ENCODE data around the gene ATF3.

ATF3 gene

DNA sequence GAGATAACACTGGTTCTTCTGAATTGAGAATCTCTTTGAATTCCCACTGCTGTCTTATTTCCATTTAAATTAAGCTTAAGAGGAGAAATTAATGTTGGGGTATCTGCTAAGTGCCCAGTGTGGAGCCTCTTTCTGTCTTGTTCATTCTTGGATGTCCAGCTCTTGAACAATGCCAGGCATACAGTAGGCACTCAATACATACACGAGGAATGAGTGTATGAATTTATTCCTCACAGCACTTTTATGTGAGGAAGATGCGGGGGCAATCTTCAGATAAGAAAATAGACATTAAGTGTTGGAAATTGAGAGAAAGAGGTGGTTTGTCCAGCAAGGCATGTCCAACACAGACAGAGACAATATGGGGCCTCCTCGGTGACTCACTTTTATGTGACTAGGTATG, 11.8 kb upstream of the ATF3 start:
- peak overlapping the region; percentile 57 to 77 for H3K4me3 Mint-ChIP-seq
- peaks cover 23% of the 10 kb centered on the region for H3K27me3 Mint-ChIP-seq
- ATAC-seq (no peak), DNase-seq (no peak)
- H3K9me3 Mint-ChIP-seq = no peaks in the 10 kb centered on the region
- H3K27ac Mint-ChIP-seq = peak overlapping the region; percentile 96 to 97
- H3K4me1 Mint-ChIP-seq = peaks cover 49% of the 10 kb centered on the region

DNA sequence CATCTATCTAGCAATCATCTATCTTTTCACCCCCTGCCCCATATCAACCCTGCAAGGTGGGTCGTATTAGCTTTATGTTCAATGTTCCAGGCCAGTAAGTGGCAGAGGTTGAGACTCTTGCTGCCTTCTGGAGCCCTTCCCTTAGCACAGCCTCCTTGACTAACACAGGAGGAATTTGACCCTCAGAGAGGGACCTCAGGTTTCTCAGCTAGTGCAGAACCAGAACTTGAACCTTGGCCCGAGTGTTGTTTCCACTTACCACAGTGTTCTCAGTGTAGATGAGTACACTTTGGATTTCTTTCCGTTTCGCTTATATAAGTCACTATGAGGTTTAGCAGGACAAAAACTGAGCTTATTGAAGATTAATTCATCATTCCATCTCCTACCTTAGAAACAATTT, 11.1 kb upstream of the ATF3 start:
- ATAC-seq (no peak), DNase-seq (no peak)
- Mint-ChIP-seq H3K9me3 (no peaks in the 10 kb centered on the region), H3K27me3 (peaks cover 23% of the 10 kb centered on the region), H3K4me3 (peak overlapping the region in 1 of 2 donors; percentile 32), H3K27ac (peak overlapping the region; percentile 96 to 97), H3K4me1 (peaks cover 54% of the 10 kb centered on the region)

DNA sequence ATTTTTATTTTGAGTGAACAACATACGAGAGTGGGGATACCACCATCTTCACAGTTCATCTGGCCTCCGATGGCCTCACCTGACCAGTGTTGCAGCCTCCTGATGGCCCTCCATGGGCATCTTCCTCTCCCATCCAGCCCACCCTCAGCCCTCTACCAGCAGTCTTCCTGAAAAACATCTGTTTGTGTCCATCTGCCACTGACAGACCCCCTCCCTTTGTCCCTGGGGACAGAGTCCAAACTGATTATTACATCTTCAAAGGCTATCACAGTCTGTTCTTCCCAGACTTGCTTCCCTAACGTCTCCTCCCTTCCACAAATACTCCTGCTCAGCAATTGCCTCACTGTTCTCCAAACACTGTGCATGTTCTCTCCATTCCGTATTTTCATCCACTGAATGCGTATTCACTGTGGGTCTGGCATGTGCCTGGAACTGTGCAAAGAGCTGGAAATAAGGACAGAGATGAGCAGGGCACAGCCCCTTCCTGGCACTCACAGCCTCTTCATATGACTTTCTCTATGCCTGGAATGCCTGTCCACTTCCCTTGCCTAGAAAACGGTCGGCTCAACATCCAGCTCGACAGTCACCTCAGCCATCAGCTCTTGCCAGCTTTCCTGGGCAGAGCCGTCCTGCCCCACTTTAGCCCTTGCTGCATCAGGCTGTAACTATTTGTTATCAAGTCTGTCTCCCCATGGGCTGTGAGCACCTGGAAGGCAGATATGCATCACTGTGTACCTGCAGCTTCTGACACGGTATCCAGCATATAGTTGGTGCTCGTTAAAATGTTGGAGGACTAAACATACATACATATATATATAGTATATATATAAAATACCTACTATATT, 8.3 kb upstream of the ATF3 start:
- ATAC-seq (no peak), DNase-seq (no peak)
- Mint-ChIP-seq H3K4me1 (peaks cover 47% of the 10 kb centered on the region), H3K9me3 (no peaks in the 10 kb centered on the region), H3K27me3 (peaks cover 49% of the 10 kb centered on the region), H3K4me3 (no peak overlapping the region), H3K27ac (no peak overlapping the region)

DNA sequence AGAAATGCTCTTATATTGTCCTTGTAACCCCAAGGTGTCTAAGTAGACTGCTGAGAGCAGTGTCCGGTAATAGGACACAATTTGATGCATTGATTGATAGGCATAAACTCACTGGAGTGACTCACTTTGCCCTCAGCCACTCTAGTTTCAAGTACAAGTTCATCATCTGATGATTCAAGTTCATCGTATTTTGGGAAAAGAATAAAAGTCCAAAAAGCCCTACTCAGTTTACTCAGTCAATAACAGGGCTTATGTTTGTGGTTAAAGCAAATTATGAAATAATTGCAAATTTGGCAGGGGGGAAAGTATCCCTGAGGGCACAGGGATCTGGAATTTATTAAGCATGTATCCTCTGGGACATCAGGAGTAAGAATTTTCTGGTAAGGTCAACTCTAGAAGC, 7.6 kb upstream of the ATF3 start:
- peak; percentile 59 for ATAC-seq

DNA sequence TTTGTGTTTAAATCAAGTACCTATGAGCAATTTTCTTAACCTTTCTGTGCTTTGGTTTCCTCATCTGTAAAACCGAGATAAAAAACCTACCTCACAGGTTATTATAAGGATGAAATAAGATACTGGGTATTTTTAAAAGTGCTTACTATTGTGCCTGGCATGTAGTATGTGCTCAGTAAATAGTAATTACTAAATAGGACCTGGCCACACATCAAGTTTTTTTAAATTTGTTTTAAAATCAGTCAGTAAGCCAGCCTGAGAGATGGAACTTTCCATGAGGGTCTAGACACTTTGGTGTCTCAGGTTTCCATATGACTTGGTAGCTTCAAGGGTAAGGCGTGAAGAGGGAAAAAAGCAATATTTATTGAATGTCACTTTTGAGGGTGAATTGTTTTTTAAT, 7.0 kb upstream of the ATF3 start:
- DNase-seq (no peak), ATAC-seq (peak; percentile 62)
- H3K4me3 Mint-ChIP-seq = no peak overlapping the region
- H3K27me3 Mint-ChIP-seq = peaks cover 62% of the 10 kb centered on the region
- no peak overlapping the region for H3K27ac Mint-ChIP-seq
- peaks cover 47% of the 10 kb centered on the region for H3K4me1 Mint-ChIP-seq
- H3K9me3 Mint-ChIP-seq = no peaks in the 10 kb centered on the region

More for the DNA sequence above, 7.6 kb upstream of the ATF3 start:
- no peak for DNase-seq
- H3K27ac Mint-ChIP-seq = no peak overlapping the region
- H3K4me3 Mint-ChIP-seq = peak overlapping the region; percentile 34 to 64
- H3K4me1 Mint-ChIP-seq = peaks cover 47% of the 10 kb centered on the region
- no peaks in the 10 kb centered on the region for H3K9me3 Mint-ChIP-seq
- H3K27me3 Mint-ChIP-seq = peaks cover 56% of the 10 kb centered on the region

DNA sequence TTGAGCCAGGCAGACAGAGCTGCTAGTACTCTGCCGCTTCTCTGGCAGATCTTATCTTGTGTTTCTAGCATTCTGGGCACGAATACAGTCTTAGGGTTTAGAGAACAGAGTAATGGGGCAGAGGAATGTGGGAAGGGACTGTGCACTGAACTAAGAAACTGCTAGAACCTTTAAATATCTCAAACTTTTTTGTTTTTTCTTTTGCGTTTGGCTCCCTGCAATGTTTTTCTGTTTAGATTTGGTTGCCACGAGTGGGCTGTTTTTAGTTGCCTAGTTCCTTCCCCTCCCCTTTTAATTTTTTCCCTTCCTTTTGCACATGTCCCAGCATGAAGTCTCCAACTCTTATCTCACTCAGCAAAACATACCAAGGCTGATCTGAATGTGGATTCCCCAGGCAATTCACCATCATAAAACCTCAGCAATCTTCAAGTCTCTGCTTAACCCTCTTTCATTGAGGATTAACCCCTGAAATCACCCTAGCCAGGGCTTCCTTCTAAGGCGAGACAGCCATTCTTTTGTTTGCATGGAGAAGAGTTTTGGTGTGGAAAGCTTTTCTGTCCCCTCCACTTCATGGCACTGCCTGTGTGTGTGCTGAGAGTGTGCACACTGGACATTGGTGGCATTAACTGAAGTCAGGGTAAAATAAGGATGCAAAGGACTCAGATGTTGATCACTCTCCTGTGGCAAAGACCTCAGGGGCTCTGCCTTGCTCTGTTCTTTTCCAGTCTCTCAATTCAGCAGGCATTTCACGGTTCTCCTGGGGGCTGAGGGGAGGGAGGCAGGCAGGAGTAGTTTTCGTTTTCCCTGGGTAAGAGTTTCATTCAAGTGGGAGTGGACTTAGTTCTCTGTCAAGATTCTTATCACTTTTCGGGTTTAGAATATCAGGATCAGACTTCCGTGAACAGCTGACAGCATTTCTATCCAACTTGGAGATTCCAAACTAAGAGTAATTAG, 2.8 kb upstream of the ATF3 start:
- no peak overlapping the region for H3K27ac Mint-ChIP-seq
- H3K4me1 Mint-ChIP-seq = peaks cover 58% of the 10 kb centered on the region
- H3K9me3 Mint-ChIP-seq = no peaks in the 10 kb centered on the region
- peaks cover 61% of the 10 kb centered on the region for H3K27me3 Mint-ChIP-seq
- DNase-seq (no peak), ATAC-seq (no peak)
- peak overlapping the region; percentile 21 to 27 for H3K4me3 Mint-ChIP-seq

DNA sequence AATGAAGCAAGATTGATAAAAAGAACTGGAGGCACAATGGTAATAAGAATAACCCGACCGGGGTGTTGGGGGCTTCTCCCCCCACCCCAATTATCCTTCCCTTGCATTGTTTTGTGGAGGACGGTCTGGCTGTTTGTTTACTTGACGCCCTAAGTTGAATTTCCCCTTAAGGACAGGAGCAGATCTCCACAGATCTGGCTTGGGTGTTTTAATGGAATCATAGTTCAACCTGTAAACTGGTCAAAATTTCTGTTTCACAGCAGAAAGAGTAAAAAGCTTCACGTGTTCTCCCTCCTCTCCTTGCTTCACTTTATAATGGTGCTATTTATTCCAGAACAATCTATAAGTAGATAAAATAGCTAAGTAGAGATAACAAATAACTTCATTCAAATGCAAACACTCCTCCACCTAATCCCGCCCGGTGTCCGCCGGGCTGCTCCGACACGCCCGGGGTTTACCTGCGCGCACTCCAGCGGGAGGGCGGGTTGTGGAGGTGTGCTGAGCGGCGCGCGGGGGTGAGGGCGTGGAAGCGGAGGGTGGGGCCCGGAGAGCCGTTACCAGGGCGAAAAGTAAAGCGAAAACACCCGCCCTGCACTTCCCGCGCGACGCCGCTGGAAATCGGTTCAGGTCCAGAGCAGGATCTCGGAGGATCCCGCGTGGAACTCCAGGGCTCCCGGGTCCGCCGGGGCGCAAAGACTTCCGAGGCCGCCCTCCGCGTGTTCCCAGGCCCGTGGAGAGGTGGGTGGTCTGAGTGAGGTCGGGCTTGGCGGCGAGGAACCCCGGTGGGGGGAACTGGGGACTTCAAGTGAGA, 2.0 kb upstream of the ATF3 start:
- Mint-ChIP-seq H3K27me3 (peaks cover 54% of the 10 kb centered on the region), H3K4me1 (peaks cover 58% of the 10 kb centered on the region), H3K9me3 (no peaks in the 10 kb centered on the region), H3K4me3 (peak overlapping the region; percentile 91 to 92), H3K27ac (peak overlapping the region; percentile 99 to 100)
- no peak for ATAC-seq
- peak; percentile 38 to 58 for DNase-seq

DNA sequence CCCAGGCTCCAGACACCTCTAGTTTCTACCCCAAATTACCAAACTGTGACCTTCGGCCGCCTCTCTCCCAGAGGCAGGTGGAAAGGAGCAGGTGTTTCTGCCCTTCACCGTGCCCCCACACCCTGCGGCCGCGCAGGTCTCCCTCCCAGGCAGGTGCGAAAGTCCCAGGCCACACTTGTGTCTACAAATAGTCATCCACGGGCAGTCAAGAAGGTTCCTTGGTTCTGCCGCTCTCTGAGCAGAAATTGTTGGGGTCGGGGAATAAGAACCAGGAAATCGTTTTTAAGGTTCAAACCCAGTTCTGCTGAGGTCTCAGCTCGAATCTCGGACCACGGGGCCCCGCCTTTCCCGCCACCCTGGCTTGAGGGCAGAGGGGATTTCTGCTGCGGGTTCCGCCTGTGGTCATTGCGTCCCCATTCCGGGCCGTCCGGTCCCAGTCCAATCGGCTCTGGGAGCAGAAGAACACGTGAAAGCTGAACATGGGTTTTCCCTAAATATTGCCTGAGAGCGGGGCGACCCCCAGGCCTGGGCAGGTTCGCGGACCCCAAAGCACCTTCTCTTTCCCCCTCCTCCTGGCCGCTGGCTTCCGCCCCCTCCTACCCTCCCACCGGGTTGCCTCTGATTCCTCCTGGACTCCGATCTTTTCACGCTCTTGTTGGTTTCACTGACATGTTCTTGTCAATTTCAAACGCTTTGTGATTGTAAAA, 1.2 kb upstream of the ATF3 start:
- H3K4me1 Mint-ChIP-seq = peaks cover 58% of the 10 kb centered on the region
- peak overlapping the region; percentile 91 to 92 for H3K4me3 Mint-ChIP-seq
- H3K27ac Mint-ChIP-seq = peak overlapping the region; percentile 99 to 100
- H3K27me3 Mint-ChIP-seq = peaks cover 54% of the 10 kb centered on the region
- DNase-seq = peak; percentile 39 to 62
- ATAC-seq = peak; percentile 0
- no peaks in the 10 kb centered on the region for H3K9me3 Mint-ChIP-seq

DNA sequence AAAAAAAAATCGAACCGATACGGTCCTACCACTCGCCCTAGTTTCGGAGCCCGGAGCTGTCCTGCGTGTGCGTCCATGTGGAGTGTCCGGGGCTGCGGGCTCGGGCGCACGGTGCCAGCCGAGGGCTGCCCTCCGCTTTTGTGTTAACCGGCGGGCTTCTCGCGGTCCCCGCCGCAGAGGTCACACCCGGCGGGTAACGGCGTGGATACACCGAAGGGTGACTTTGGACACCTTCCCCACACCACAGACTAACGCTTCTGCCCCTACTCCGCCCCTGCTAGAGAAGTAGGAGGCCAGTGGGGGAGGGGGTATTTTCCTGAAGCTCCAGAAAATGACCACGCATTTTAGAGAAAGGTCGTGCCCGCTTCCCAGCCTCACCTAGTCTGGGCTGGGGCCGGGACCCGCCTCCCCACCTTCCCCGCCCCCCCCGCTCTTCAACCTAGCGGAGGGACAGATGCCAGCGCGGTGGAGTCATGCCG, 609 bp upstream of the ATF3 start:
- Mint-ChIP-seq H3K4me1 (peaks cover 64% of the 10 kb centered on the region), H3K27me3 (peaks cover 51% of the 10 kb centered on the region), H3K27ac (peak overlapping the region; percentile 99 to 100), H3K4me3 (peak overlapping the region; percentile 91 to 92), H3K9me3 (no peaks in the 10 kb centered on the region)
- peak; percentile 22 for ATAC-seq
- peak in 1 of 2 donors; percentile 50 for DNase-seq

DNA sequence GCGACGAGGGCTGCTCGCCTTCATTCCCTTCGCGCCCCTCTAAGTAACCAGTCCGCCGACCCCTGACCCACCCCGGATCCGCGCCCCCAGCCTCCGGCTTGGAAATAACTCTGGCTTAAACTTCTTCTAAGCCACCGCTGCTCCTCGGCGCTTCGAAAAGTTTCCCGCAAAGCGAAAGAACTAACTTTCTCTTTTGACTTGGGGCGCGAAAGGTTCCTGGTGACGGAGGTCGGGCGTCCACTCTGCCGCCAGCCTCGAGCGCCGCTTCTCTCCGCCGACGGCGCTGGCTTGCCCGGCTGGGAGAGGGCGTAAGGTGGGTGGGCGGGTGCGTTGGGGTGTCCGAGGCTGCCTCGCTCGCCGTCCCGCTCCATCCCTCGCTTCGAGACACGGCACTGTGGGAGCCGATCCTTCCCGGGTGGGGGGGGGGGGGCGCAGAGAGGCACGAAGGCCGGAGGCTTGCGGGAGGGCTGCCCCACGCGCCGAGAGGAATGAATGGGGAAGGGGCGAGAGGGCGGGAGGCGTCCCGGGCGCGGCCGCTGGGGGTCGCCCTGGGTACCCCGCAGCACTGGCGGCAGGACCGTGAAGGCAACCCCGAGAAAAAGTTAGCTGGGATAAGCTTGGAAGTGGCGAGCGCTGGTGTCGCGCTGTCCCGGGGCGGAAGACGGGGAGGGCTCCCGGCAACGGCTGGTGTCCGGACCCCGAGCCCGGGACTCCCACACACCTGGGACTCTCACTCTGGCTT, 569 bp downstream of the ATF3 start:
- DNase-seq (peak; percentile 68 to 71), ATAC-seq (peak; percentile 19)
- H3K4me3 Mint-ChIP-seq = peak overlapping the region; percentile 91 to 92
- H3K27ac Mint-ChIP-seq = peak overlapping the region; percentile 99 to 100
- H3K27me3 Mint-ChIP-seq = peaks cover 40% of the 10 kb centered on the region
- H3K4me1 Mint-ChIP-seq = peaks cover 76% of the 10 kb centered on the region
- H3K9me3 Mint-ChIP-seq = no peaks in the 10 kb centered on the region

DNA sequence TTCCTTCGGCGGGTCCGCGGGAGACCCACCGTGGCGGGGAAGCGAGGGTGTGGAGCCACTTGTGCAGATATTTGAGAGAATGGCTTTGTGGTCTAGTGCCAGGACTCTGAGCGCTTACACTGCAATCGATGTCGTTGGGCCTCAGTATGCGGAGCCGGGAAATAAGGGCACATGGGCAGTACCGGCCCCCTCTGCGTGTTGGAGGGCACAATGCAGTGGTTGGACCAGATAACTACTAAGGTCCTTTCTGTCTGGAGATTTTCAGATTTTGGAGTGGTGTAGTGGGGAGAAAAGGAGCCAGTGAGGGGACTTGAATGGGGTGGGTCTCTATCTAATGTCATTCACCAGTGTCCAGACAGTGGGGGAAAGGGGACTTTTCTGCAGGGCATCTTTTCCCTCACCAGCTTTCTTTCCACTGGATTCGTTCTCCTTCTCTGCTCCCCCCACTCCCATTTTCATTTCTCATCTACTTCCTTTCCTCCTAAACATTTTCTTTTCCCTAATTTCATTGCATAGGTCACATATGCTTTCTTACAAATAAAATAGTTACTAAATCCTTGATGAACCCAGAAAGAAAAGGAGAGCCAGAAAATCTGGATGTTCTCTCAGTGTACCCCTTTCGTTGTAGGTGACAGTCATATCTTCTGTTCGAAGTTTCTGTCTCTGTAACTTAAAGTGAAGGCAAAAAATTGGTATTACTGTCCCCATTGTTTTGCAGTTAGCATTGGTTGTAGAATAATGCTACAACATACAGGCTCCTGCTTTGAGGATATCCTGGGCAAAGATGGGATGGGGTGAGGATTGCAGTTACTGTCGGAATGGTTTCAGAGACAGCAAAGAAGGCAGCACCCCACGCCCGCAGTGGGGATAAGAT, 1.4 kb downstream of the ATF3 start:
- peaks cover 84% of the 10 kb centered on the region for H3K4me1 Mint-ChIP-seq
- H3K27ac Mint-ChIP-seq = peak overlapping the region; percentile 89 to 100
- no peaks in the 10 kb centered on the region for H3K9me3 Mint-ChIP-seq
- ATAC-seq (no peak), DNase-seq (no peak)
- peaks cover 32% of the 10 kb centered on the region for H3K27me3 Mint-ChIP-seq
- peak overlapping the region; percentile 91 to 92 for H3K4me3 Mint-ChIP-seq

DNA sequence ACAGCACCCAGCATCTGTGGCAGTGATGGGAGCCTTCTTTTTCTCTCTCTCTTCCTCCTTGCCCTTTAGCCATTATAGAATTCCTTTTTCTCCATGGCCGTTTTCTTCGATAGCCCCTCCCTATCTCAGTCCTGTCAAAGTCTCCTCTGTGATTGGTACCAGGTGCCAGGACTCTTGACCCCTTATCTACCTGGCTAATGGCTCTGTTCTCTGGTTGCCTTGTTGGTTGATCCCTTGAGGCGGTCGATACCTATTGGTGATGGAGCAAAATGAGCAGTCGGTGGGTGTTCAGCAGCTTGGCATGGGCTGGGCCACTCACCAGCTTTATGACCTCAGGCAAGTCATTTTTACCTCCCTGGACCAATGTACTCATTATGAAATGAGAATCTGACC, 2.0 kb downstream of the ATF3 start:
- H3K4me3 Mint-ChIP-seq = peak overlapping the region; percentile 91 to 92
- H3K9me3 Mint-ChIP-seq = no peaks in the 10 kb centered on the region
- H3K4me1 Mint-ChIP-seq = peaks cover 82% of the 10 kb centered on the region
- H3K27me3 Mint-ChIP-seq = peaks cover 25% of the 10 kb centered on the region
- peak overlapping the region; percentile 88 to 100 for H3K27ac Mint-ChIP-seq
- DNase-seq (no peak), ATAC-seq (no peak)

All from stimulated activated naive CD8-positive, alpha-beta T cell treated with anti-CD3 and anti-CD28 coated beads, Interleukin-15, amount 100 ng/mL, for 72 hours (primary cell).